ENCODE results near the gene SOCS7. TPM values are rescaled to one million over a fixed set of nuclear protein-coding genes. Genes with fewer than 3 reads are reported as not detected.

The SOCS7 gene
- total RNA-seq, 1 donor from 2014 or later: 17.8 TPM

GRCh38 chr17:38421171-38421841 lies 69.7 kb downstream of the SOCS7 start:
- no peak for TF ChIP-seq CTCF (IDR thresholded peaks at IDR 0.05)
- Mint-ChIP-seq H3K27ac (ENCODE audit: unreplicated experiment) (peak overlapping the region; percentile 92), H3K4me3 (ENCODE audit: unreplicated experiment) (peak overlapping the region; percentile 46), H3K4me1 (ENCODE audit: low read depth) (peaks cover 79% of the 10 kb centered on the region), H3K9me3 (ENCODE audit: low read depth) (no peaks in the 10 kb centered on the region), H3K36me3 (ENCODE audit: low read depth) (no peaks in the 10 kb centered on the region), H3K27me3 (ENCODE audit: low read depth) (no peaks in the 10 kb centered on the region)
- DNase-seq (ENCODE audit: low spot score): no peak

GRCh38 chr17:38421871-38422827 lies 70.5 kb downstream of the SOCS7 start:
- DNase-seq (ENCODE audit: low spot score): no peak
- H3K27ac Mint-ChIP-seq (ENCODE audit: unreplicated experiment): peak overlapping the region; percentile 92
- TF ChIP-seq CTCF (IDR thresholded peaks at IDR 0.05): no peak
- no peaks in the 10 kb centered on the region for H3K36me3 Mint-ChIP-seq (ENCODE audit: low read depth)
- H3K27me3 Mint-ChIP-seq (ENCODE audit: low read depth): no peaks in the 10 kb centered on the region
- H3K9me3 Mint-ChIP-seq (ENCODE audit: low read depth): no peaks in the 10 kb centered on the region
- H3K4me3 Mint-ChIP-seq (ENCODE audit: unreplicated experiment): peak overlapping the region; percentile 46
- peaks cover 76% of the 10 kb centered on the region for H3K4me1 Mint-ChIP-seq (ENCODE audit: low read depth)

GRCh38 chr17:38424297-38424972 lies 72.8 kb downstream of the SOCS7 start:
- Mint-ChIP-seq H3K9me3 (ENCODE audit: low read depth) (no peaks in the 10 kb centered on the region), H3K4me1 (ENCODE audit: low read depth) (peaks cover 80% of the 10 kb centered on the region), H3K4me3 (ENCODE audit: unreplicated experiment) (no peak overlapping the region), H3K36me3 (ENCODE audit: low read depth) (no peaks in the 10 kb centered on the region), H3K27ac (ENCODE audit: unreplicated experiment) (peak overlapping the region; percentile 14), H3K27me3 (ENCODE audit: low read depth) (no peaks in the 10 kb centered on the region)
- DNase-seq (ENCODE audit: low spot score): no peak
- no peak for TF ChIP-seq CTCF (IDR thresholded peaks at IDR 0.05)

- no peak for TF ChIP-seq CTCF (IDR thresholded peaks at IDR 0.05)
- Mint-ChIP-seq H3K27me3 (ENCODE audit: low read depth) (no peaks in the 10 kb centered on the region), H3K36me3 (ENCODE audit: low read depth) (no peaks in the 10 kb centered on the region), H3K9me3 (ENCODE audit: low read depth) (no peaks in the 10 kb centered on the region), H3K27ac (ENCODE audit: unreplicated experiment) (peak overlapping the region; percentile 14), H3K4me3 (ENCODE audit: unreplicated experiment) (no peak overlapping the region), H3K4me1 (ENCODE audit: low read depth) (peaks cover 80% of the 10 kb centered on the region)
- DNase-seq (ENCODE audit: low spot score): no peak
These were observed 73.4 kb downstream of the SOCS7 start for GRCh38 chr17:38425031-38425430.

- Mint-ChIP-seq H3K9me3 (ENCODE audit: low read depth) (no peaks in the 10 kb centered on the region), H3K36me3 (ENCODE audit: low read depth) (no peaks in the 10 kb centered on the region), H3K4me3 (ENCODE audit: unreplicated experiment) (no peak overlapping the region), H3K4me1 (ENCODE audit: low read depth) (peaks cover 80% of the 10 kb centered on the region), H3K27me3 (ENCODE audit: low read depth) (no peaks in the 10 kb centered on the region), H3K27ac (ENCODE audit: unreplicated experiment) (peak overlapping the region; percentile 49)
- no peak for TF ChIP-seq CTCF (IDR thresholded peaks at IDR 0.05)
- no peak for DNase-seq (ENCODE audit: low spot score)
These were observed 74.1 kb downstream of the SOCS7 start for GRCh38 chr17:38425744-38426143.

Data from chondrocyte (in vitro differentiated cells).